ENCODE measurements around the gene AGAP3.

Gene AGAP3

DNA sequence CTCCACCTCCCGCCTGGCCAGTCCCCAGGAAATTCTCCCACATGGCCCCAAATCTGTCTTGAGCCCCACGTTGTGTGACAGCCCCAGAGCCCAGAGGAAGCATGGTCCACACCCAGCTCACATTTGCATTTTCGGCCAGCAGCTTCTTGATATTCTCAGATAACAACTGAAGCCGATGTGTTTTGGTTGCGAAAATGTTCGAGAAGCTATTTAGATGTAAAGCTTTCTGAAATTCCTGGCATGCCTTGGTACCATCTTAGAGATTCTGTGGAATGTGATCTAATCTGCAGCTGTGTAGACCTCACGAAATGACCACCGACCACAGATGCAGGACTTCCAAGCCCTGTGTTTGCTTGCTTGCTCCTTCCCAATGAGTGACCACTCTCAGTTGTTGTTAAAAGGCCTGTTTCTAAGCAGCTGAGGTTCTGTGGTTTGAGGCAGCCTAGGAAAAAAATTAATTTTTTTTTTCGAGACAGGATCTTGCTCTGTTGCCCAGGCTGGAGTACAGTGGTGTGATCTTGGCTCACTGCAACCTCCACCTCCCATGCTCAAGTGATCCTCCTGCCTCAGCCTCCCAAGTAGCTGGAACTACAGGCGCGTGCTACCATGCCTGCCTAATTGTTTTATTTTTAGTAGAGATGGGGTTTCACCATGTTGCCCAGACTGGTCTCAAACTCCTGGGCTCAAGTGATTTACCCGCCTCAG, 18.1 kb upstream of the AGAP3 start:
- TF ChIP-seq, protein P1, sequence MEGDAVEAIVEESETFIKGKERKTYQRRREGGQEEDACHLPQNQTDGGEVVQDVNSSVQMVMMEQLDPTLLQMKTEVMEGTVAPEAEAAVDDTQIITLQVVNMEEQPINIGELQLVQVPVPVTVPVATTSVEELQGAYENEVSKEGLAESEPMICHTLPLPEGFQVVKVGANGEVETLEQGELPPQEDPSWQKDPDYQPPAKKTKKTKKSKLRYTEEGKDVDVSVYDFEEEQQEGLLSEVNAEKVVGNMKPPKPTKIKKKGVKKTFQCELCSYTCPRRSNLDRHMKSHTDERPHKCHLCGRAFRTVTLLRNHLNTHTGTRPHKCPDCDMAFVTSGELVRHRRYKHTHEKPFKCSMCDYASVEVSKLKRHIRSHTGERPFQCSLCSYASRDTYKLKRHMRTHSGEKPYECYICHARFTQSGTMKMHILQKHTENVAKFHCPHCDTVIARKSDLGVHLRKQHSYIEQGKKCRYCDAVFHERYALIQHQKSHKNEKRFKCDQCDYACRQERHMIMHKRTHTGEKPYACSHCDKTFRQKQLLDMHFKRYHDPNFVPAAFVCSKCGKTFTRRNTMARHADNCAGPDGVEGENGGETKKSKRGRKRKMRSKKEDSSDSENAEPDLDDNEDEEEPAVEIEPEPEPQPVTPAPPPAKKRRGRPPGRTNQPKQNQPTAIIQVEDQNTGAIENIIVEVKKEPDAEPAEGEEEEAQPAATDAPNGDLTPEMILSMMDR (IDR thresholded peaks at IDR 0.05; ENCODE audit: low read depth, low read length): no peak
- Histone ChIP-seq H3K27ac (no peak overlapping the region), H3K36me3 (peaks cover 86% of the 10 kb centered on the region)

DNA sequence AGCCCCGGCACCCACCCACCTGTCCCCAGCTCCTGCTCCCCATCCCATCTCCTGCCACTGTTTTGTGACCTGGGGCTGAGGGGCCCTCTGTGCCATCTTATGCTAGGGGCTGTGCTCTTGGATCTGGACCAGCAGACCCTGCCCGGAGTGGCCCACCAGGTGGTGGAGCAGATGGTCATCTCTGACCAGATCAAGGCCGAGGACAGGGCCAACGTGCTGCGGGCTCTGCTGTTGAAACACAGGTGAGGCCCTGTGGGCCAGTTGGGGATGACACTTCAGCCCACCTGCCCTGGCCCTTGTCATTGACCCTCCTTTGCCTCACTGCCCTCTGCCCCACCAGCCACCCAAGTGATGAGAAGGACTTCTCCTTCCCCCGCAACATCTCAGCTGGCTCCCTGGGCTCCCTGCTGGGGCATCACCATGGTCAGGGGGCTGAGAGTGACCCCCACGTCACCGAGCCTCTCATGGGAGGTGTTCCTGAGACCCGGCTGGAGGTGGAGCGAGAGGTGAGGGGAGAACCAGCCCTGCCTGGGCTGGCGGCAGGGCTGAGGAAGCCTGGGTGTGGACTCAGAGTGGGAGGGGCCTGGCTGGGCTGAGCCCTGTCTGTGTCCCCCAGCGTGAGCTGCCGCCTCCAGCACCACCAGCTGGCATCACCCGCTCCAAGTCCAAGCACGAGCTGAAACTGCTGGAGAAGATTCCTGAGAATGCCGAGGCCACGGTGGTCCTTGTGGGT, 16.3 kb upstream of the AGAP3 start:
- Histone ChIP-seq H3K36me3 (peaks cover 89% of the 10 kb centered on the region), H3K27me3 (ENCODE audit: insufficient read depth, low read depth, severe bottlenecking) (no peaks in the 10 kb centered on the region), H3K9me3 (ENCODE audit: severe bottlenecking) (no peaks in the 10 kb centered on the region), H3K27ac (no peak overlapping the region), H3K4me3 (ENCODE audit: low read depth, low read length) (no peak overlapping the region)
- TF ChIP-seq, protein P1 (IDR thresholded peaks at IDR 0.05; ENCODE audit: low read depth, low read length): no peak
- no peak for DNase-seq

More for the DNA sequence above, 18.1 kb upstream of the AGAP3 start:
- Histone ChIP-seq H3K9me3 (ENCODE audit: severe bottlenecking) (no peaks in the 10 kb centered on the region), H3K27me3 (ENCODE audit: insufficient read depth, low read depth, severe bottlenecking) (no peaks in the 10 kb centered on the region), H3K4me3 (ENCODE audit: low read depth, low read length) (no peak overlapping the region)
- no peak for DNase-seq

DNA sequence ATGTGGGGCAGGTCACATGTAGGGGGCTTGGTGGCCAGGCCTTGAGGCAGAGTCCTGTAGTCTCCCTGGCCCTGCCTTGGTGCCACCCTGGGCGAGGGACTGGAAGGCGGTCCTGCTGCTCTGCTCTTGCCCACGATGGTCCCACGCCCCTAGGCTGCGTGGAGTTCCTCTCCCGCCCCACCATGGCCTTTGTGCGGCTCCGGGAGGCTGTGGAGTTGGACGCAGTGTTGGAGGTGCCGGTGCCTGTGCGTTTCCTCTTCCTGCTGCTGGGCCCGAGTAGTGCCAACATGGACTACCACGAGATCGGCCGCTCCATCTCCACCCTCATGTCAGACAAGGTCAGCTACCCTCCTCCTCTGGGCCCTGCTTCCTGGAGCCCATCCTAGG, 15.7 kb upstream of the AGAP3 start:
- Histone ChIP-seq H3K27ac (no peak overlapping the region), H3K9me3 (ENCODE audit: severe bottlenecking) (no peaks in the 10 kb centered on the region), H3K4me3 (ENCODE audit: low read depth, low read length) (no peak overlapping the region), H3K36me3 (peaks cover 89% of the 10 kb centered on the region), H3K27me3 (ENCODE audit: insufficient read depth, low read depth, severe bottlenecking) (no peaks in the 10 kb centered on the region)
- no peak for DNase-seq
- TF ChIP-seq, protein P1 (IDR thresholded peaks at IDR 0.05; ENCODE audit: low read depth, low read length): no peak

DNA sequence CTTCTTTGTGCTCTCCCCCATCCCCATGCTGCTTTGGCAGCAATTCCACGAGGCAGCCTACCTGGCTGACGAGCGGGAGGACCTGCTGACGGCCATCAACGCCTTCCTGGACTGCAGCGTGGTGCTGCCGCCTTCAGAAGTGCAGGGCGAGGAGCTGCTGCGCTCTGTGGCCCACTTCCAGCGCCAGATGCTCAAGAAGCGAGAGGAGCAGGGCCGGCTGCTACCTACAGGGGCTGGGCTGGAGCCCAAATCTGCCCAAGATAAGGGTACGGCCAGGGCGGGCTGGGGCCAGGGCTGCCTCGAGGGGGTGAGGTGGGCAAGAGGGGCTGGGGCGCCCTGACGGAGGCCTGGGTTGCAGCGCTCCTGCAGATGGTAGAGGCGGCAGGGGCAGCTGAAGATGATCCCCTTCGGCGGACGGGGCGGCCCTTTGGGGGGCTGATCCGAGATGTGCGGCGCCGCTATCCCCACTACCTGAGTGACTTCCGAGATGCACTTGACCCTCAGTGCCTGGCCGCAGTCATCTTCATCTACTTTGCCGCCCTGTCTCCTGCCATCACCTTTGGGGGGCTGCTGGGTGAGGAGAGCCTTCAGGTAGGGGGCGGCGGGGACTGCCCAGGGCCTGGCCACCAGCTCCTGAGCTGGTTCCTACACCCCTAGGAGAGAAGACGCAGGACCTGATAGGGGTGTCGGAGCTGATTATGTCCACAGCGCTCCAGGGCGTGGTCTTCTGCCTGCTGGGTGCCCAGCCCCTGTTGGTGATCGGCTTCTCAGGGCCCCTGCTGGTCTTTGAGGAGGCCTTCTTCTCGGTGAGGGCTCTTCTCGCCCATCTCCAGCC, 15.0 kb upstream of the AGAP3 start:
- Histone ChIP-seq H3K27ac (no peak overlapping the region), H3K27me3 (ENCODE audit: insufficient read depth, low read depth, severe bottlenecking) (no peaks in the 10 kb centered on the region), H3K9me3 (ENCODE audit: severe bottlenecking) (no peaks in the 10 kb centered on the region), H3K4me3 (ENCODE audit: low read depth, low read length) (no peak overlapping the region), H3K36me3 (peaks cover 95% of the 10 kb centered on the region)
- no peak for DNase-seq
- TF ChIP-seq, protein P1 (IDR thresholded peaks at IDR 0.05; ENCODE audit: low read depth, low read length): no peak

DNA sequence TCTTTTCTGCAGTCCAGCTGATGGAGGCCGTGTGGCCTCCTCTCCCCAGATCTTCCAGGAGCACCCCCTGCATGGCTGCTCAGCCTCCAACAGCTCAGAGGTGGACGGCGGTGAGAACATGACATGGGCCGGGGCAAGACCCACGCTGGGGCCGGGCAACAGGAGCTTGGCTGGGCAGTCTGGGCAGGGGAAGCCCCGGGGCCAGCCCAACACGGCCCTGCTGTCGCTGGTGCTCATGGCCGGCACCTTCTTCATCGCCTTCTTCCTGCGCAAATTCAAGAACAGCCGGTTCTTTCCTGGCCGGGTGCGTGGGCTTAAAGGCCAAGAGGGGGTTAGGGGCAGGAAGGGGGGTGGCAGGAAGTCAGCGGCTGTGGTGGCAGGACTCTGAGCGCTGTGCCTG, 12.3 kb upstream of the AGAP3 start:
- no peaks in the 10 kb centered on the region for H3K27me3 ChIP-seq (ENCODE audit: insufficient read depth, low read depth, severe bottlenecking)
- DNase-seq: no peak
- H3K9me3 ChIP-seq (ENCODE audit: severe bottlenecking): no peaks in the 10 kb centered on the region
- H3K27ac ChIP-seq: no peak overlapping the region
- TF ChIP-seq, protein P1 (IDR thresholded peaks at IDR 0.05; ENCODE audit: low read depth, low read length): no peak
- H3K4me3 ChIP-seq (ENCODE audit: low read depth, low read length): no peak overlapping the region
- H3K36me3 ChIP-seq: peaks cover 83% of the 10 kb centered on the region
